Right lobe of liver (tissue), 4 donors: ENCODE measurements around the gene ADAMTS20.

ENCODE experiments used
- CTCF ChIP-seq, 4 donors: fragments of 200-600 bp in 3 of 4; fragments of 450-650 bp in 1 of 4; IDR thresholded peaks; one replicate each; pipeline versions ENCODE4 v1.5.1 to v1.8.0; 2016 to 2022; ENCODE audit warnings: antibody characterized with exemption in 4 of 4, mild to moderate bottlenecking in 2 of 4
- POLR2A ChIP-seq: fragments of 450-650 bp; IDR thresholded peaks from one replicate; pipeline ENCODE4 v1.6.1; 2017; ENCODE audit warnings: antibody characterized with exemption, mild to moderate bottlenecking
- donor health status: DM: no; HTN: no; CAD: no.
- donor health status: DM: no; HTN: no; CAD: no.
- donor health status: DM: no; HTN: yes; CAD: no.

DNA sequence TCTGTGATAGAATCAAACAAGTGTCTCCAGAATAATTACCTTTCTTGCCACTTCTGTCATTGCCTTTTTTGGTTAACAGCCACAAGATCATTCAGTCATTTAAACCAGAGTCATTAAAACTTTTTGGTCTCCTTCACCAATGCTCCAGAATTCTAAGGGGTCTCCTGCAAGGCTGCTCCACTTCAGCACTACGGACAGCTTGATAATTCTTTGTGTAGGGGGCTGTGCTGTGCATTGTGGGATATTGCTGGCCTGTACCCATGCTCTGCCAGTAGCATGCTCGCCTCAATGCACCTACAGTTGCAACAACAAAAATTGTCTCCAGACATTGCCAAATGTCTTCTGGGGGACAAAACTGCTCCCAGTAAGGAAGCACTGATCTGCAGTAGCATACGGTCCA is 7.3 kb downstream of the ADAMTS20 start:
- TF ChIP-seq CTCF (IDR thresholded peaks at IDR 0.05) (no peak), POLR2A (no peak)
